Fibroblast of skin of scalp (primary cell): Measurements from ENCODE around the gene COTL1.
A peak's percentile ranks its signal among the peaks of the same experiment; 100 is the strongest.

Experiments used
- DNase-seq: peaks from one replicate; pipeline ENCODE4 v3.0.0-alpha.2; 2013

The COTL1 gene

GRCh38 chr16:84596161-84596560 lies 21.7 kb downstream of the COTL1 start:
- DNase-seq: no peak

GRCh38 chr16:84595052-84595481 lies 22.8 kb downstream of the COTL1 start:
- DNase-seq: no peak

- DNase-seq: no peak
Measured at GRCh38 chr16:84594725-84595038, 23.2 kb downstream of the COTL1 start.

- DNase-seq: no peak
Measured at GRCh38 chr16:84593825-84594724, 23.8 kb downstream of the COTL1 start.

- DNase-seq: no peak
Measured at GRCh38 chr16:84592718-84593117, 25.2 kb downstream of the COTL1 start.

GRCh38 chr16:84589975-84590719 lies 27.7 kb downstream of the COTL1 start:
- no peak for DNase-seq

GRCh38 chr16:84588991-84589390 lies 28.9 kb downstream of the COTL1 start:
- DNase-seq: no peak

- DNase-seq: no peak
Measured at GRCh38 chr16:84585886-84586285, 32.0 kb downstream of the COTL1 start.

GRCh38 chr16:84585467-84585866 lies 32.4 kb downstream of the COTL1 start:
- no peak for DNase-seq

GRCh38 chr16:84584678-84585077 lies 33.2 kb downstream of the COTL1 start:
- no peak for DNase-seq

GRCh38 chr16:84583995-84584394 lies 33.9 kb downstream of the COTL1 start:
- no peak for DNase-seq

- DNase-seq: peak; percentile 70
Measured at GRCh38 chr16:84582958-84583516, 34.8 kb downstream of the COTL1 start.

- no peak for DNase-seq
Measured at GRCh38 chr16:84581158-84581557, 36.7 kb downstream of the COTL1 start.

GRCh38 chr16:84579936-84580335 lies 37.9 kb downstream of the COTL1 start:
- no peak for DNase-seq

GRCh38 chr16:84578538-84579126 lies 39.2 kb downstream of the COTL1 start:
- no peak for DNase-seq

- DNase-seq: no peak
Measured at GRCh38 chr16:84577034-84577803, 40.7 kb downstream of the COTL1 start.

GRCh38 chr16:84575914-84576313 lies 42.0 kb downstream of the COTL1 start:
- DNase-seq: no peak

- no peak for DNase-seq
Measured at GRCh38 chr16:84574191-84574590, 43.7 kb downstream of the COTL1 start.

- DNase-seq: no peak
Measured at GRCh38 chr16:84572096-84572495, 45.8 kb downstream of the COTL1 start.

- DNase-seq: no peak
Measured at GRCh38 chr16:84571506-84571905, 46.4 kb downstream of the COTL1 start.

GRCh38 chr16:84570739-84571403 lies 47.0 kb downstream of the COTL1 start:
- DNase-seq: no peak
